H9 (cell line): Measurements from ENCODE around the gene ENOPH1. TPM values are rescaled to one million over a fixed set of nuclear protein-coding genes. Genes with fewer than 3 reads are reported as not detected.

Source experiments
- DNase-seq: peaks from one replicate; pipeline ENCODE4 v3.0.0-alpha.2; 2017
- H2AFZ ChIP-seq: one replicate; pipeline ENCODE4 v1.6.1; 2013; ENCODE audit warnings: mild to moderate bottlenecking, low read length, control low read depth, moderate library complexity
- H2AK5ac ChIP-seq: 2 replicates; pipeline ENCODE4 v1.6.1; 2013; ENCODE audit warnings: low read length, control low read depth, mixed read lengths; ENCODE audit not compliant: insufficient read length
- H2BK120ac ChIP-seq: one replicate; pipeline ENCODE4 v1.6.1; 2013; ENCODE audit warnings: low read depth, mild to moderate bottlenecking, low read length, control low read depth, inconsistent platforms; ENCODE audit not compliant: poor library complexity, severe bottlenecking
- H2BK12ac ChIP-seq: 2 replicates; pipeline ENCODE4 v1.6.1; 2013; ENCODE audit warnings: low read length, control low read depth, mixed read lengths, low read depth; ENCODE audit not compliant: insufficient read length
- H2BK15ac ChIP-seq: 2 replicates; pipeline ENCODE4 v1.6.1; 2013; ENCODE audit warnings: low read depth, low read length, control low read depth
- H2BK20ac ChIP-seq: one replicate; pipeline ENCODE4 v1.6.1; 2013; ENCODE audit warnings: low read depth, mild to moderate bottlenecking, low read length, control low read depth, inconsistent platforms; ENCODE audit not compliant: poor library complexity, severe bottlenecking
- H2BK5ac ChIP-seq: 2 replicates; pipeline ENCODE4 v1.6.1; 2013; ENCODE audit warnings: low read length, control low read depth, mixed read lengths; ENCODE audit not compliant: insufficient read length
- H3K14ac ChIP-seq: 2 replicates; pipeline ENCODE4 v1.6.1; 2013; ENCODE audit warnings: low read length, control low read depth; ENCODE audit not compliant: insufficient read depth
- H3K18ac ChIP-seq: 2 replicates; pipeline ENCODE4 v1.6.1; 2013; ENCODE audit warnings: low read depth, mild to moderate bottlenecking, mixed read lengths, low read length, control low read depth; ENCODE audit not compliant: insufficient read length
- H3K23ac ChIP-seq: 2 replicates; pipeline ENCODE4 v1.6.1; 2013; ENCODE audit warnings: low read length, control low read depth, mixed read lengths, low read depth; ENCODE audit not compliant: insufficient read length
- H3K23me2 ChIP-seq: 2 replicates; pipeline ENCODE4 v1.6.1; 2013; ENCODE audit warnings: low read depth, mild to moderate bottlenecking, mixed read lengths, low read length, control low read depth; ENCODE audit not compliant: insufficient read length, poor library complexity, severe bottlenecking
- H3K27ac ChIP-seq: 2 replicates; pipeline ENCODE4 v1.5.1; 2013; ENCODE audit warnings: low read length, control low read depth, mixed read lengths, low read depth; ENCODE audit not compliant: insufficient read length
- H3K27me3 ChIP-seq: 2 replicates; pipeline ENCODE4 v1.6.1; 2013; ENCODE audit warnings: low read length, control low read depth, inconsistent platforms; ENCODE audit not compliant: insufficient read depth
- H3K4ac ChIP-seq: 2 replicates; pipeline ENCODE4 v1.6.1; 2013; ENCODE audit warnings: low read depth, mild to moderate bottlenecking, control low read depth, inconsistent platforms, low read length, moderate library complexity
- H3K4me1 ChIP-seq: 2 replicates; pipeline ENCODE4 v1.6.1; 2013; ENCODE audit warnings: low read length, control low read depth, inconsistent platforms; ENCODE audit not compliant: insufficient read depth
- H3K4me2 ChIP-seq: 2 replicates; pipeline ENCODE4 v1.6.1; 2013; ENCODE audit warnings: low read length, control low read depth, mixed read lengths; ENCODE audit not compliant: insufficient read length, insufficient read depth
- H3K56ac ChIP-seq: 2 replicates; pipeline ENCODE4 v1.6.1; 2013; ENCODE audit warnings: low read depth, mild to moderate bottlenecking, mixed read lengths, low read length, control low read depth; ENCODE audit not compliant: insufficient read length
- H3K79me1 ChIP-seq: 2 replicates; pipeline ENCODE4 v1.6.1; 2013; ENCODE audit warnings: low read depth, mild to moderate bottlenecking, moderate library complexity, low read length, control low read depth, inconsistent platforms; ENCODE audit not compliant: insufficient read depth, poor library complexity, severe bottlenecking
- H3K79me2 ChIP-seq: 2 replicates; pipeline ENCODE4 v1.6.1; 2013; ENCODE audit warnings: low read length, control low read depth, inconsistent platforms; ENCODE audit not compliant: insufficient read depth
- H3K9ac ChIP-seq: 2 replicates; pipeline ENCODE4 v1.6.1; 2013; ENCODE audit warnings: low read length, control low read depth, mixed read lengths; ENCODE audit not compliant: insufficient read length; ENCODE audit errors: extremely low read depth
- H3K9me3 ChIP-seq: one replicate; pipeline ENCODE4 v1.6.1; 2013; ENCODE audit warnings: low read depth, low read length, inconsistent platforms; ENCODE audit not compliant: control insufficient read depth
- H3T11ph ChIP-seq: one replicate; pipeline ENCODE4 v1.6.1; 2013; ENCODE audit warnings: mild to moderate bottlenecking, low read length, control low read depth, inconsistent platforms
- H4K20me1 ChIP-seq: one replicate; pipeline ENCODE4 v1.6.1; 2013; ENCODE audit not compliant: control insufficient read depth, insufficient read length, insufficient read depth
- H4K5ac ChIP-seq: 2 replicates; pipeline ENCODE4 v1.6.1; 2013; ENCODE audit warnings: low read depth, mild to moderate bottlenecking, mixed read lengths, low read length, control low read depth; ENCODE audit not compliant: insufficient read length
- H4K8ac ChIP-seq: replicated peaks from 2 replicates; pipeline ENCODE4 v1.6.1; 2013; ENCODE audit warnings: low read length, control low read depth, mixed read lengths, low read depth; ENCODE audit not compliant: insufficient read length
- H4K91ac ChIP-seq: 2 replicates; pipeline ENCODE4 v1.6.1; 2013; ENCODE audit warnings: low read depth, mild to moderate bottlenecking, moderate library complexity, mixed read lengths, low read length, control low read depth; ENCODE audit not compliant: insufficient read length
- H3K27ac Mint-ChIP-seq, 3 experiments: 2 replicates in 2 of 3; 3 replicates in 1 of 3; pipeline ENCODE4 v1.8.0; 2020 to 2021; ENCODE audit warnings: mixed read lengths in 3 of 3, mild to moderate bottlenecking in 1 of 3, moderate library complexity in 1 of 3
- H3K27me3 Mint-ChIP-seq: 2 replicates; pipeline ENCODE4 v1.8.0; 2021; ENCODE audit warnings: low read depth, mild to moderate bottlenecking, moderate library complexity, mixed read lengths
- H3K36me3 Mint-ChIP-seq, 3 experiments: 2 replicates in 2 of 3; 3 replicates in 1 of 3; pipeline ENCODE4 v1.8.0; 2020 to 2021; ENCODE audit warnings: low read depth in 3 of 3, mixed read lengths in 3 of 3; ENCODE audit not compliant: insufficient read depth in 1 of 3
- H3K4me1 Mint-ChIP-seq, 2 experiments: 2 replicates each; pipeline ENCODE4 v1.8.0; 2020; ENCODE audit warnings: mixed read lengths in 2 of 2
- H3K4me3 Mint-ChIP-seq, 2 experiments: 2 replicates in 1 of 2; 3 replicates in 1 of 2; pipeline ENCODE4 v1.8.0; 2020 to 2021; ENCODE audit warnings: mild to moderate bottlenecking in 2 of 2, mixed read lengths in 2 of 2, moderate library complexity in 1 of 2
- H3K9me3 Mint-ChIP-seq, 2 experiments: 2 replicates in 1 of 2; 3 replicates in 1 of 2; pipeline ENCODE4 v1.8.0; 2020; ENCODE audit warnings: mild to moderate bottlenecking in 2 of 2, mixed read lengths in 2 of 2, moderate library complexity in 1 of 2
- CTCF ChIP-seq: fragments of 200-600 bp; sonication (generic); conservative IDR thresholded peaks from 3 replicates; pipeline ENCODE4 v1.8.0; 2021; ENCODE audit warnings: antibody characterized with exemption, mild to moderate bottlenecking
- WGBS: extraction: QIAGEN DNeasy Blood & Tissue Kit; methylation state at CpG from one replicate; pipeline ENCODE4 v1.1.7; 2013; ENCODE audit warnings: missing lambda C conversion rate, low lambda C conversion rate, mixed read lengths; ENCODE audit not compliant: insufficient read length; ENCODE audit errors: extremely low coverage; 5-methylcytosine and 5-hydroxymethylcytosine counted together
- total RNA-seq: library from RNA; stranded (reverse); gene quantifications from 2 replicates; pipeline ENCODE4 v1.2.1, GENCODE V29; 2021

ENOPH1 gene
- total RNA-seq, 1 experiment from 2014 or later: 62.4 TPM

- no peak overlapping the region for H2AK5ac ChIP-seq
- H3K4me2 ChIP-seq: no peak overlapping the region
- no peak overlapping the region for H3K4ac ChIP-seq
- H3K79me2 ChIP-seq: peaks cover 77% of the 10 kb centered on the region; the same call in 1 of the 2 replicates
- H4K91ac ChIP-seq: no peak overlapping the region
- H3K79me1 ChIP-seq: no peaks in the 10 kb centered on the region
- H2AFZ ChIP-seq: no peak overlapping the region
- H3K23me2 ChIP-seq: no peaks in the 10 kb centered on the region
- H4K20me1 ChIP-seq: no peaks in the 10 kb centered on the region
- no peak overlapping the region for H3K27ac ChIP-seq
- no peaks in the 10 kb centered on the region for H3K9me3 ChIP-seq
- WGBS: no CpG with 5 or more reads among the region's 4 CpGs
- Mint-ChIP-seq H3K27ac (peak overlapping the region in 1 of 3 experiments; percentile 18; a peak in 1 of 7 replicates), H3K9me3 (no peaks in the 10 kb centered on the region), H3K4me1 (peaks cover 45 to 48% of the 10 kb centered on the region in 2 experiments), H3K4me3 (no peak overlapping the region), H3K27me3 (no peaks in the 10 kb centered on the region), H3K36me3 (peaks cover 48 to 60% (median 54%) of the 10 kb centered on the region in 3 experiments)
- H2BK20ac ChIP-seq: no peak overlapping the region
- H2BK5ac ChIP-seq: no peak overlapping the region
- no peak overlapping the region for H2BK120ac ChIP-seq
- H4K5ac ChIP-seq: no peak overlapping the region
- H2BK15ac ChIP-seq: no peak overlapping the region
- no peak overlapping the region for H2BK12ac ChIP-seq
- no peak overlapping the region for H3K23ac ChIP-seq
- H3K56ac ChIP-seq: no peak overlapping the region
- H3K27me3 ChIP-seq: no peaks in the 10 kb centered on the region
- no peak overlapping the region for H3K9ac ChIP-seq
- H3K18ac ChIP-seq: no peak overlapping the region
- no peak for DNase-seq
- TF ChIP-seq CTCF: no peak
- H3K14ac ChIP-seq: no peak overlapping the region
- no peaks in the 10 kb centered on the region; the same call in 1 of the 2 replicates for H3K4me1 ChIP-seq
- H3T11ph ChIP-seq: no peak overlapping the region
- H4K8ac ChIP-seq: no peak overlapping the region
Measured at GRCh38 chr4:82437285-82438005, 7.1 kb downstream of the ENOPH1 start.
